ENCODE results near the gene PFKP.

Gene PFKP

DNA sequence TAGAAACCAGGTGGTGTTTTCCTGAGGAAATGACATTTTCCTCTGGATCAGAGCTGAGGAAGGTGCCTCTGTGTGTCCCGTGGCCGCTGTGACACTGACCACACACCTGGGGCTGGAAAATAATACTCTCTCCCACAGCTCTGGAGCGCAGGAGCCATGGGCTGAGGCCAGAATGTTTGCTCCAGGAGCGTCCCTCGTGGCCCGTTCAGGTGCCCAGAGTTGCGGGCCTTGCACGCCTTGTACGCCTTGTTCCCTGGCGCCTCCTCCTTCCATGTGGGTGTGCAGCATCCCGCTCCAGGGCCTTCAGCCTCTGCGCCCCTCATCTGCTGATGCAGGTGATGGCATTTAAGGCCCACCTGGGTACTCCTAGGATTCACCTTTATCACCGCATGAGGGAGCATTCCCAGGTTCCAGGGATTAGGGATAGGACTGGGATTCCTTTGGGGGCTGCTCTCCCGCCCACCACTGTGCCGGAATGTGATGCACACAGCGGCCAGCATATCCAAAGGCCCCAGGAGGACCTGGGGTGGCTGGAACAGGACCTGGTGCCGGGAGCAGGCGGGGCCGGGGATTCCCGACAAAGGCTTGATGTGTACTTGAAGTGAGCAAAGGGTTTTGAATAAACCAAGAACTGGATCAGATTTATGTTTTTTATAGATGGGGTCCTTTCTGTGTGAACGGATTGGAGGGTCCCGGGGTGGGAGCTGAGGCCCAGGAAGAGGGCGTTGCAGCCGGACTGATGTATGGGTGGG lies 61.2 kb downstream of the PFKP start:
- Histone ChIP-seq H3K4me1 (ENCODE audit: control insufficient read depth, low read length) (no peaks in the 10 kb centered on the region), H3K9me3 (ENCODE audit: control insufficient read depth, insufficient read depth, low read length) (no peaks in the 10 kb centered on the region), H3K79me2 (ENCODE audit: control insufficient read depth, low read length) (no peaks in the 10 kb centered on the region), H3K27ac (ENCODE audit: low read depth, low read length) (no peak overlapping the region), H4K20me1 (ENCODE audit: control insufficient read depth, insufficient read depth, low read depth, low read length) (0 out of 2 replicates have a peak, but pooled peaks cover 2% of the 10 kb centered on the region), H3K36me3 (ENCODE audit: control insufficient read depth, low read length) (peaks cover 92% of the 10 kb centered on the region), H3K4me2 (ENCODE audit: low read length) (no peak overlapping the region), H3K4me3 (ENCODE audit: low read length) (no peak overlapping the region), H3K27me3 (ENCODE audit: control insufficient read depth, low read length) (no peaks in the 10 kb centered on the region), H3F3A (ENCODE audit: control insufficient read depth, insufficient read depth) (peaks cover under 1% of the 10 kb centered on the region; the same call in 1 of the 2 replicates), H3K9me2 (replicated peaks; ENCODE audit: control insufficient read depth, low read length) (no peaks in the 10 kb centered on the region)
- TF ChIP-seq, protein P1, sequence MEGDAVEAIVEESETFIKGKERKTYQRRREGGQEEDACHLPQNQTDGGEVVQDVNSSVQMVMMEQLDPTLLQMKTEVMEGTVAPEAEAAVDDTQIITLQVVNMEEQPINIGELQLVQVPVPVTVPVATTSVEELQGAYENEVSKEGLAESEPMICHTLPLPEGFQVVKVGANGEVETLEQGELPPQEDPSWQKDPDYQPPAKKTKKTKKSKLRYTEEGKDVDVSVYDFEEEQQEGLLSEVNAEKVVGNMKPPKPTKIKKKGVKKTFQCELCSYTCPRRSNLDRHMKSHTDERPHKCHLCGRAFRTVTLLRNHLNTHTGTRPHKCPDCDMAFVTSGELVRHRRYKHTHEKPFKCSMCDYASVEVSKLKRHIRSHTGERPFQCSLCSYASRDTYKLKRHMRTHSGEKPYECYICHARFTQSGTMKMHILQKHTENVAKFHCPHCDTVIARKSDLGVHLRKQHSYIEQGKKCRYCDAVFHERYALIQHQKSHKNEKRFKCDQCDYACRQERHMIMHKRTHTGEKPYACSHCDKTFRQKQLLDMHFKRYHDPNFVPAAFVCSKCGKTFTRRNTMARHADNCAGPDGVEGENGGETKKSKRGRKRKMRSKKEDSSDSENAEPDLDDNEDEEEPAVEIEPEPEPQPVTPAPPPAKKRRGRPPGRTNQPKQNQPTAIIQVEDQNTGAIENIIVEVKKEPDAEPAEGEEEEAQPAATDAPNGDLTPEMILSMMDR (IDR thresholded peaks at IDR 0.05; ENCODE audit: low read depth, low read length, poor library complexity, severe bottlenecking) = no peak
- TF ChIP-seq EZH2phosphoT487 (IDR thresholded peaks at IDR 0.05; ENCODE audit: borderline replicate concordance, low read length) = no peak

DNA sequence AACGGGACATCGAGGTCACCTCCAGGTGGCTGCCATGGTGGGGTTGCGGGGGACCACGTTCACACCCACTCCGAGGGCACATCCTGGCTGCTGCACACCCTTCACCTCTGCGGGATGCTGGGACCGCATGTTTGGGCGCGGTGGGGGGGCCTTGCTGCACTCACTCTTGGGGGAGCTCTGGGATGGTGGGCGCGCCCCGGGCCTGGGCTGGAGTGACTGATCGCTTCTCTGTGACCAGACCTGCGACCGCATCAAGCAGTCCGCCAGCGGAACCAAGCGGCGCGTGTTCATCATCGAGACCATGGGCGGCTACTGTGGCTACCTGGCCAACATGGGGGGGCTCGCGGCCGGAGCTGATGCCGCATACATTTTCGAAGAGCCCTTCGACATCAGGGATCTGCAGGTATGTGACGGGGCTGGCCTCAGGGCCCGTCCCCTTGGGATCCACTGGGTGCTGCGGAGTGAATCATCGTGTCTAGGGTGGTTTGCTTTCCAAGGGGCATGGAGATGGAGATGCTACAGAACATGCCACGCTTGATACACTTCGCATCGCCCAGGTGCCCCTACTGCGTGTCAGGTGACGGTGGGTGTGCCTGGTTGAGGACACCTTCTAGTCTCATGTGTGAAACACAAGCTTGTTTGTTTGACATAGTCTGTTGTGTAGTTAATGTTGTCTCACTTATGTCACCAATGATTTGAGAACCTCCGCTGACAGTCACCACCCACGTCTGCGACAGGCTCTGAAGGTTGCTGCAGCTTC lies 62.4 kb downstream of the PFKP start:
- peaks cover 94% of the 10 kb centered on the region for H3K36me3 ChIP-seq (ENCODE audit: control insufficient read depth, low read length)
- no peaks in the 10 kb centered on the region for H3K9me2 ChIP-seq (replicated peaks; ENCODE audit: control insufficient read depth, low read length)
- H3F3A ChIP-seq (ENCODE audit: control insufficient read depth, insufficient read depth) = peaks cover 5% of the 10 kb centered on the region; the same call in 1 of the 2 replicates
- H3K27ac ChIP-seq (ENCODE audit: low read depth, low read length) = no peak overlapping the region
- no peak overlapping the region for H3K4me3 ChIP-seq (ENCODE audit: low read length)
- no peaks in the 10 kb centered on the region for H3K9me3 ChIP-seq (ENCODE audit: control insufficient read depth, insufficient read depth, low read length)
- no peaks in the 10 kb centered on the region for H3K79me2 ChIP-seq (ENCODE audit: control insufficient read depth, low read length)
- no peaks in the 10 kb centered on the region for H3K4me1 ChIP-seq (ENCODE audit: control insufficient read depth, low read length)
- no peaks in the 10 kb centered on the region for H3K27me3 ChIP-seq (ENCODE audit: control insufficient read depth, low read length)
- no peak for TF ChIP-seq EZH2phosphoT487 (IDR thresholded peaks at IDR 0.05; ENCODE audit: borderline replicate concordance, low read length)
- TF ChIP-seq, protein P1 (IDR thresholded peaks at IDR 0.05; ENCODE audit: low read depth, low read length, poor library complexity, severe bottlenecking) = no peak
- no peaks in the 10 kb centered on the region for H4K20me1 ChIP-seq (ENCODE audit: control insufficient read depth, insufficient read depth, low read depth, low read length)
- H3K4me2 ChIP-seq (ENCODE audit: low read length) = no peak overlapping the region

DNA sequence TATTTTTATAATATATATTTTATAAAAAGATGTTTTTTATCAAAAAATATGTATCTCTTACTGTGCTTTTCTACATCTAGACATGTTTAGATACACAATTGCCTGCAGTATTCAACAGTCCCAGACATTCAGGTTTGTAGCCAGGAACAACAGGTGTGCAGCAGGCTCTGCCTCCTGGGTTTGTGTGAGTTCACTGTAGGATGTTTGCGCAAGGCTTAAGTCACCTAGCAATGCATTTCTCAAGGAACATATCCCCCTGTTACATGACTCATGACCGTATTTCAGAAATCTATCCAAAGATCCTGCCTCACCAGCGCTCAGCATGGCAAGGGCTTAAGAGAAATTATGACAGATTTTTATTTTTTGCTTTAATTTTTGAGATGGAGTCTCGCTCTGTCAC lies 63.8 kb downstream of the PFKP start:
- H3K4me2 ChIP-seq (ENCODE audit: low read length) = no peak overlapping the region
- H3K9me3 ChIP-seq (ENCODE audit: control insufficient read depth, insufficient read depth, low read length) = no peaks in the 10 kb centered on the region
- H3K4me1 ChIP-seq (ENCODE audit: control insufficient read depth, low read length) = no peaks in the 10 kb centered on the region
- no peaks in the 10 kb centered on the region for H3K27me3 ChIP-seq (ENCODE audit: control insufficient read depth, low read length)
- no peaks in the 10 kb centered on the region for H4K20me1 ChIP-seq (ENCODE audit: control insufficient read depth, insufficient read depth, low read depth, low read length)
- H3K9me2 ChIP-seq (replicated peaks; ENCODE audit: control insufficient read depth, low read length) = no peaks in the 10 kb centered on the region
- H3F3A ChIP-seq (ENCODE audit: control insufficient read depth, insufficient read depth) = peaks cover 5% of the 10 kb centered on the region; the same call in 1 of the 2 replicates
- no peak overlapping the region for H3K4me3 ChIP-seq (ENCODE audit: low read length)
- H3K27ac ChIP-seq (ENCODE audit: low read depth, low read length) = no peak overlapping the region
- no peak for TF ChIP-seq EZH2phosphoT487 (IDR thresholded peaks at IDR 0.05; ENCODE audit: borderline replicate concordance, low read length)
- TF ChIP-seq, protein P1 (IDR thresholded peaks at IDR 0.05; ENCODE audit: low read depth, low read length, poor library complexity, severe bottlenecking) = no peak
- H3K79me2 ChIP-seq (ENCODE audit: control insufficient read depth, low read length) = no peaks in the 10 kb centered on the region
- H3K36me3 ChIP-seq (ENCODE audit: control insufficient read depth, low read length) = peaks cover 94% of the 10 kb centered on the region

Data from DOHH2 (cell line).